T-helper 2 cell (primary cell): ENCODE results near the gene COL6A1.

ENCODE experiments used
- DNase-seq, 5 experiments: peaks; one replicate each; pipeline versions ENCODE4 v3.0.0 to v3.0.0-alpha.2; 2012 to 2022

COL6A1 gene

GRCh38 chr21:45995686-45996179 is 14.2 kb downstream of the COL6A1 start:
- peak in 1 of 5 experiments; percentile 3 for DNase-seq

DNA sequence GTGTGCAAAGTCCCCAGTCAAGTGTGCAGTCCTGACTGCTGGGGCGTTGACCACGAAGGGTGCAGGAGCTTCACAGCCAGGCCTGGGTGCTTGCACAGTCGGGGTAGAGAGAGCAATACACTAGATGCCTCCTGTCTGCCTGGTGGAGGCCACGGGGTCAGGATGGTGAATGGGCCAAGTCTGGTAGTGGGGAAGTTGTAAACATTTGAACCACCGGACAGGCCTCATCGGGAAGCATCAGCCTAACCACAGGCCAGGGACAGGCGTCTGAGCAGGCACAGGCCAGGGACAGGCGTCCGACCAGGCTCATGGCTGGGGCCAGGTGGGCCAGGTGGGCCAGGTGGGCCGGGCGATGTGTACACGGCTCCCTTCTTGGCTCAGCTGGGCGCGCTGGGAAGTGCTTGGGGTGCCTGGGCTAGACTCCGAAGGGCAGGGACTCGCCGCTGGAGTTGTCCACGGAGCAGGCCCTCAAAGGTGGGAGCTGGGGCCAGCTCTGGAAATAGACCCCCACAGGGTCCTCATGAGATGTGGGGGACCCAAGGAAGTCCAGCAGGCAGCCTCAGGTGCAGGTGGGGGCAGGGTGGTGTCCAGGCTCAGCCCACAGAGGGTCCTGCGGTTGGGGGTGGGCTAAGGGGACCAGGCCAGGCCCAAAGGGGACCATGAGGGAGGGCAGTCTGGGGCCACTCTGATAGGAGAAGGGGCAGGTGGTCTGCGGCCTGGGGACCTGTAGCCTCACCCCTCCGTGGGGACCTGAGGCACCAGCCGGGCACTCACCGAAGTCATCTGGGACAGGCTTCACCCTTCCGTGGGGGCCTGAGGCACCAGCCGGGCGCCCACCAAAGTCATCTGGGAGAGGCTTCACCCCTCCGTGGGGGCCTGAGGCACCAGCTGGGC is 15.0 kb downstream of the COL6A1 start:
- peak in 1 of 5 experiments; percentile 9 for DNase-seq

GRCh38 chr21:45997205-45997494 is 15.6 kb downstream of the COL6A1 start:
- DNase-seq = no peak

- peak in 1 of 5 experiments; percentile 2 for DNase-seq
These were observed 16.1 kb downstream of the COL6A1 start for GRCh38 chr21:45997495-45998275.

DNA sequence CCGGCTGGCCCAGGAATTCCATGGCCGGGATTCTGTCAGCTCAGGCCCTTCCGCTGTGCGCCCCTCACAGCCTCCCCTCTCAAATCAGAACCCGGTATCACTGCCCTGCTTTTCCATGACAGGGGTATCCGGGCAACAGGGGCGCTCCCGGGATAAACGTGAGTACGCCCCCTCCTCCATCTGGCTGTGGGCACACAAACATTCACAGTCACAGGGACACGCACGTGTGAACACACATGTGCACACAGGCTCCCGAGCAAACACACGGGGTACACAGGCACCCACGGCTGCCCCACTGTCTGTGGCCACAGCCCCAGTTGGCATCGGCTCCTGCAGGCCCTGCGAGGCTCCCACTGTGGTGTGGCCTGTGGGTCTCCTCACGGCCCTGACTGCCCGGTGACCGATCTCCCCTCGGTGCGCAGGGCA is 16.7 kb downstream of the COL6A1 start:
- DNase-seq = peak in 1 of 5 experiments; percentile 2

- no peak for DNase-seq
These were observed 17.5 kb downstream of the COL6A1 start for GRCh38 chr21:45998871-45999580.

- peak in 1 of 5 experiments; percentile 3 for DNase-seq
These were observed 18.1 kb downstream of the COL6A1 start for GRCh38 chr21:45999581-46000181.

- DNase-seq = no peak
These were observed 18.7 kb downstream of the COL6A1 start for GRCh38 chr21:46000182-46000730.

GRCh38 chr21:46000731-46001641 is 19.4 kb downstream of the COL6A1 start:
- DNase-seq = peak in 1 of 5 experiments; percentile 2

GRCh38 chr21:46001821-46002681 is 20.5 kb downstream of the COL6A1 start:
- DNase-seq = no peak

- no peak for DNase-seq
These were observed 21.4 kb downstream of the COL6A1 start for GRCh38 chr21:46002841-46003574.

DNA sequence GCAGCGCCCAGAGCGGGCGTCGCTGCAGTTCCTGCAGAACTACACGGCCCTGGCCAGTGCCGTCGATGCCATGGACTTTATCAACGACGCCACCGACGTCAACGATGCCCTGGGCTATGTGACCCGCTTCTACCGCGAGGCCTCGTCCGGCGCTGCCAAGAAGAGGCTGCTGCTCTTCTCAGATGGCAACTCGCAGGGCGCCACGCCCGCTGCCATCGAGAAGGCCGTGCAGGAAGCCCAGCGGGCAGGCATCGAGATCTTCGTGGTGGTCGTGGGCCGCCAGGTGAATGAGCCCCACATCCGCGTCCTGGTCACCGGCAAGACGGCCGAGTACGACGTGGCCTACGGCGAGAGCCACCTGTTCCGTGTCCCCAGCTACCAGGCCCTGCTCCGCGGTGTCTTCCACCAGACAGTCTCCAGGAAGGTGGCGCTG is 22.0 kb downstream of the COL6A1 start:
- DNase-seq = no peak

GRCh38 chr21:46004168-46004861 is 22.7 kb downstream of the COL6A1 start:
- no peak for DNase-seq

DNA sequence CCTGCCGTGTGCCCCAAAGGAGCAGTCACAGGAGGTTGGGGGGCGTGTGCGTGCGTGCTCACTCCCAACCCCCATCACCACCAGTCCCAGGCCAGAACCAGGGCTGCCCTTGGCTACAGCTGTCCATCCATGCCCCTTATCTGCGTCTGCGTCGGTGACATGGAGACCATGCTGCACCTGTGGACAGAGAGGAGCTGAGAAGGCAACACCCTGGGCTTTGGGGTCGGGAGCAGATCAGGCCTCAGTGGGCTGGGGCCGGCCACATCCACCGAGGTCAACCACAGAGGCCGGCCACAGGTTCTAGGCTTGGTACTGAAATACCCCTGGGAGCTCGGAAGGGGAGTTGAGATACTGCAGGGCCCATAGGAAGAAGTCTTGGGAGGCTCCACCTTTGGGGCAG is 23.5 kb downstream of the COL6A1 start:
- no peak for DNase-seq

DNA sequence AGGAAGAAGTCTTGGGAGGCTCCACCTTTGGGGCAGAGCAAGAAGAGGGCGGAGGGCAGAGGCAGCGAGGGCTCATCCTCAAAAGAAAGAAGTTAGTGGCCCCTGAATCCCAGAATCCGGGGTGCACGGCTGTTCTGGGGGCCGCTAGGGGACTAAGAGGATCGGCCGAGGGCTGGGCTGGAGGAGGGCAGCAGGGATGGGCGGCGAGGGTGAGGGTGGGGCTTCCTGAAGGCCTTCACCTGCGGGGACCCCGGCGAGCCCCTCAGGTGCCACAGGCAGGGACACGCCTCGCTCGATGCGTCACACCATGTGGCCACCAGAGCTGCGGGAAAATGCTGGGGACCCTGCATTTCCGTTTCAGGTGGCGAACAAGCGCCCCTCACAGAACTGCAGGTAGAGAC is 23.9 kb downstream of the COL6A1 start:
- no peak for DNase-seq

DNA sequence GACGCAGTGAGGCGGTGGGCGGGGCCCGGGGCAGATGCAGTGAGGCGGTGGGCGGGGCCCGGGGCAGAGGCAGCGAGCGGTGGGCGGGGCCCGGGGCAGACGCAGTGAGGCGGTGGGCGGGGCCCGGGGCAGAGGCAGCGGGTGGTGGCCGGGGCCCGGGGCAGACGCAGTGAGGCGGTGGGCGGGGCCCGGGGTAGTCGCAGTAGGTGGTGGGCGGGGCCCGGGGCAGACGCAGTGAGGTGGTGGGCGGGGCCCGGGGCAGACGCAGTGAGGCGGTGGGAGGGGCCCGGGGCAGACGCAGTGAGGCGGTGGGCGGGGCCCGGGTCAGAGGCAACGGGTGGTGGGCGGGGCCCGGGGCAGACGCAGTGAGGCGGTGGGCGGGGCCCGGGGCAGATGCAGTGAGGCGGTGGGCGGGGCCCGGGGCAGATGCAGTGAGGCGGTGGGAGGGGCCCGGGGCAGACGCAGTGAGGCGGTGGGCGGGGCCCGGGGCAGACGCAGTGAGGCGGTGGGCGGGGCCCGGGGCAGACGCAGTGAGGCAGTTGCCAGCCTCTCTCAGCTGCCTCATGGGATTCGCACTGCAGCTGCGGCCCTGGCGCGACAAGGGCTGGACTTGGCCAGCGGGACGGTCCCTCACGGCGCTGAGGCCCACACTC is 24.4 kb downstream of the COL6A1 start:
- DNase-seq = peak in 1 of 5 experiments; percentile 3

DNA sequence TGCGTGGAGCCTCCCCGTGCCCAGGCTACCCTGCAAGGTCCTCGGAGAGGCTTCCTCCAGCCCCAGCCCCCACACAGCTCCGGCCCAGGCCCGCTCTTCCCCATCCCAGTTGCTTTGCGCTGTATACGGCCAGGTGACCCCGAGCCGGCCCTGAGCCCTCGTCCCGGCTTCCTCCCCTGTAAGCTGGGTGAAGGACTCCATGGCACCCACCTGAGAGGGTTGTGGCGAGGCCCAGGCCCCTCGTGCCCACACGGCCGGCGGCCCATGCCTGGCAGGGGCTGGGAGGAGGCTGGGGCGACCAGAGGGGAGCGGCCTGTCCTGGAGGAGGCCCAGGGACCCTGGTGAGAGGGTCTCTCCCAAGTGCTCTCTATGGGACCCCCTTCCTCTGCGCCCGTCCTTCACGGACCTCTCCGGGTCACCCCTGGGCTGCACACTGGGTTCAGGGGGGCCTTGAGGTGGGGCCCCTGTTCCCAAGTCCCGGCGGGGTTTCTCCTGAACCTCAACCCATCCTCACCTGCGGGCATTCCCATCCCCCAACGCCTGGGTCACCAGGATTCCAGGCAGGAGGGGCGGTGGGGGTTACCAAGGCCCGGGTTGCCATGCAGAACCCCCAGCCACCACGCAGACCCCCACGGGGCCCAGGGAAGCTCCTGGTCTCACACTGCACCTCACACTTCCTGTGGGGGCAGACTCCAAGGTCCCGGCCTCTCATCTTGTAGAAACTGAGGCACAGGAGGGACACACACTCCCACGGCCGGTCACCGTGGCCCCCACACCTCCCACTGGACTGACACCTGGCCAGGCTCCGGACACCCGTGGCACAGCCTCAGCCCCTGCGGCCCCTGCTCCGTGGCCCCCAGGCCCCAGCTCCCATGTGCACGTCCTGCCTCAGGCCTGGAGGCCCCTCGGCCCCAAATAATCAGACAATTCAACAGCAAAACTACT is 25.2 kb downstream of the COL6A1 start:
- DNase-seq = no peak
